Measurements from ENCODE around the gene ADSL. TPM values are rescaled to one million over a fixed set of nuclear protein-coding genes. Genes with fewer than 3 reads are reported as not detected.
A peak's percentile ranks its signal among the peaks of the same experiment; 100 is the strongest.

The ADSL gene
- total RNA-seq, 2 donors from 2014 or later: 35.5 to 47.1 TPM

GRCh38 chr22:40395607-40396006, 49.3 kb downstream of the ADSL start:
- intact Hi-C loops (cut with DNase I): no loop called here
- no peak for DNase-seq (ENCODE audit: low spot score)

DNA sequence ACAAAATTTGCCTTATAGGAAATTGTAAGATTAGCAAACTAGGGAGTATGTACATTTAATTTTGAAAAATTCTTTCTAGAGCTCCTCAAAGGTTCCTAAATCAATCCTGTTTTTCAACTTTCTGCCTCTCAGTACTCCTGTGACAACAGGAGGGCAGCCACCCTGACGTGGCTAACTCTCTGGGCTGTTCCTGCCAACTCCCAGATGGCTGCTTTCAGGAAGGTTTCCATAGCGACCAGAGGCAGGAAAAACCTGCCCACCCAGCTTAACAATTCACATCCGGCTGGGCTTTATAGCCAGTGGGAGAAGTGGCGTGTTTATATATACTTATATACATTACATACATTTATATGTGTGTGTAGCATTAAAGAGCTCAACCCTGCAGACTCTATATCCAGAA, 50.6 kb downstream of the ADSL start:
- intact Hi-C loops (cut with DNase I): no loop called here
- no peak for DNase-seq (ENCODE audit: low spot score)

- intact Hi-C loops (cut with DNase I): no loop called here
- DNase-seq (ENCODE audit: low spot score): no peak
Measured at GRCh38 chr22:40397396-40397795, 51.1 kb downstream of the ADSL start.

DNA sequence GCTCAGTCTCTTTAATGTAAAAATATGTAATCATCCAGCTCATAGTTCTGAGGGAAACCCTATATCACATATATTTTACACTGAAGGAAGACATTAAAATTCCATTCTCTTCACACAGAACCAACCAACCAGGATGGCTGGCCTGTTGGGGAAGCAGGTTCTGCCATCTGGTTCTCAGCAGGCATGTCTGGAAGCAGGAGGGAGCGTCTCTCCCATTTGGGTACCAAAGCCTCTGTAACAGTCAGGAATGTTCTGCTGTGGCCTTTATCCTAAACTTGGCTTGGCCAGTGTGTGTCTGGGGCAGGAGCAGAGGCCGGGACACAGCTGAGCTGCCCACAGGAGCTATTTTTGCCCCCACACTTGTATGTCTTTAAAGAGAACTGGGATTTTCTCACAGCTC, 53.3 kb downstream of the ADSL start:
- intact Hi-C loops (cut with DNase I): no loop called here
- no peak for DNase-seq (ENCODE audit: low spot score)

DNA sequence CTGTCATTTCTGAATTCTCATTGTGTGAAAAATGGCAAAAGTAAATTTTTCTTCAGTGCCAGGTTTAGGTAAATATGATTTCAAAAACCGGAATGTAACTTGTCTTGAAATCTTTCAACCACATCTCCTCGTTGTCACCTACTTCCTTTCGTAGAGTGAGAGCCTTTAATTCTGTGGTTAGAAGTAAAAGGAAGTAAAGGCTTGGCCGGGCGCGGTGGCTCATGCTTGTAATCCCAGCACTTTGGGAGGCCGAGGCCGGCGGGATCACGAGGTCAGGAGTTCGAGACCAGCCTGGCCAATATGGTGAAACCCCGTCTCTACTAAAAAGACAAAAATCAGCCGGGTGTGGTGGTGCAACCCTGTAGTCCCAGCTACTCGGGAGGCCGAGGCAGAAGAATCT, 53.9 kb downstream of the ADSL start:
- no peak for DNase-seq (ENCODE audit: low spot score)

GRCh38 chr22:40401532-40401931, 55.2 kb downstream of the ADSL start:
- DNase-seq (ENCODE audit: low spot score): no peak
- intact Hi-C loops (cut with DNase I): no loop called here

More for the DNA sequence above, 53.9 kb downstream of the ADSL start:
- intact Hi-C loops (cut with DNase I): no loop called here

- DNase-seq (ENCODE audit: low spot score): no peak
- intact Hi-C loops (cut with DNase I): no loop called here
Measured at GRCh38 chr22:40401981-40402406, 55.7 kb downstream of the ADSL start.

DNA sequence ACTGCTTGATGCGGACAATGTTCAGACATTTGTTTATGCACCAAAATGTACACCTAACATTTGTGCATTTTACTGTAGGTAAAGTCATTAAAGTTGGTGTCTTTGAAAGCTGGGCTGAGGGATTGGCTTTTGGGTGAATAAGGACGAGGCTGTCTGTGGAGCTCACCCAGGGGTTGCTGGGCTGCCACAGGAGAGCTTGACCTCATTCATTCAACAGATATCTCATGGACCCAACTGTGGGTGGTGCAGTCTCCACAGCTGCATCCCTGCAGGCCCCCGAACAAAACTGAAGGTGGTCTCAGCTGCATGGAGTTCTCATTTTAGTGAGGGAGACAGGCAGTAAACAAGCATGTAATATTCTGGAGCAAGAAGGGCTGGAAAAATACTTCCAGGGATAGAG, 56.8 kb downstream of the ADSL start:
- intact Hi-C loops (cut with DNase I): no loop called here
- DNase-seq (ENCODE audit: low spot score): peak; percentile 22

- intact Hi-C loops (cut with DNase I): no loop called here
Measured at GRCh38 chr22:40403651-40404050, 57.4 kb downstream of the ADSL start.

DNA sequence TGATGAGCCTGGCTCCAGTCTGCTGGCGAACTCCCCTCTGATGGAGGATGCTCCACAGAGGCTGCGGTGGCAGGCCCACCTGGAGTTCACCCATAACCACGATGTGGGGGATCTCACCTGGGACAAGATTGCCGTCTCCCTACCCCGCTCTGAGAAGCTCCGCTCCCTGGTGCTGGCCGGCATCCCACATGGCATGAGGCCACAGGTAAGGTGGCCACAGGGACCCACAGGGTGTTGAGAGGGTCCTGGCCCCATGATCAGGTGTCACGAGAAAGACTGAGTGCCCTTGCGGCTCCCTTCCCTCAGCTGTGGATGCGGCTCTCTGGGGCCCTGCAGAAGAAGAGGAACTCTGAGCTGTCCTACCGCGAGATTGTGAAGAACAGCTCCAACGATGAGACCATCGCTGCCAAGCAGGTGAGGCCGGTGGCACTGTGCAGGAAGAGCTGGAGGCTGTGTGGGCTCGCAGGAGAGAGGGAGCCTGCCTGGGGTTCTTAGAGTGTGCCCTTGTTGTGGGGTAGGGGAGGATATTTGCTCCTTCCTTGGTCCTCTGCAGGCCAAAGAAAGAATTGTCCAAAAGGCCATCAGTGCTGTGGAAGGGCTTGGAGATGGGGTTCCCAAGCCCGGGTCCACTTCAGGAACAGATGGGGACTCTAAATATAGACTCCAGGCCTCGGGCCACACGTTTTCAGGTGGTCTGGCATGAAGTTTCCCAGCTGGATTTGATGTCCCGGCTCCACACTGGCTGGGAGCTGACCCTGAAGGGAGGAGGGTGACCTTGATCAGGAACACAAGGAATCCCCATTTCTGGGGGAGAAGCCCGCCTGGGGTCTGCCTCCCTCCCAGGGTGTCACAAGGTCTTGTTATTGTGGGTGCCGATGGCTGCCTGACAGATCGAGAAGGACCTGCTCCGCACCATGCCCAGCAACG, 58.2 kb downstream of the ADSL start:
- intact Hi-C loops (cut with DNase I): no loop called here
- peak; percentile 57 for DNase-seq (ENCODE audit: low spot score)

More at GRCh38 chr22:40403651-40404050, 57.4 kb downstream of the ADSL start:
- DNase-seq (ENCODE audit: low spot score): peak; percentile 65

GRCh38 chr22:40405178-40406062, 59.1 kb downstream of the ADSL start:
- DNase-seq (ENCODE audit: low spot score): peak; percentile 78
- intact Hi-C loops (cut with DNase I): no loop called here

DNA sequence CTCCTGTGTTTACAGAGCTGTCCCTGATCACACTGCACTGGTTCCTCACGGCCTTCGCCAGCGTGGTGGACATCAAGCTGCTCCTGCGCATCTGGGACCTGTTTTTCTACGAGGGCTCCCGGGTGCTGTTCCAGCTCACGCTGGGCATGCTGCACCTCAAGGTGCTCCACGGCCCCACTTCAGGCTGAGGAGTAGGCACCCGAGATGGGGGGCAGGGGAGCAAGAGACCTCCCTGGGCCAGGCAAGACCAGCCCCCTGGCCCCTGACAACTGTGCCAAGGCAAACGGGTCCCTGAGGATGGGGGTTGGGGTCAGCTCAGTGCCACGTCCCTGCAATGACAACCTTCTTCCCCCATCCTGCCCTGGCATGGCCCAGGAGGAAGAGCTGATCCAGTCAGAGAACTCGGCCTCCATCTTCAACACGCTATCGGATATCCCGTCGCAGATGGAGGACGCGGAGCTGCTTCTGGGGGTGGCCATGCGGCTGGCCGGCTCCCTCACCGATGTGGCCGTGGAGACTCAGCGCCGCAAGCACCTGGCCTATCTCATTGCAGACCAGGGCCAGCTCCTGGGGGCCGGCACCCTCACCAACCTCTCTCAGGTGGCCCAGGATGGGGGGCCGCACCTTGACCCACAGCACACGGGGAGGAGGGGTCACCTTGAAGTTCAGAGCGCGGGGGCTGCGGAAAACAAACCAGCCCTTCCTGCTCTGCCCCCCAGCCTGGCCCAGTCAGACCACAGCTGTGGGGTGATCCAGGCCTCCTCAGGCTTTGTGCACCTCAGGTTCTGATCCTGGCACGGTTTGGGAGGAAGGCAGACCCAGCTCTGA, 60.0 kb downstream of the ADSL start:
- peak; percentile 79 for DNase-seq (ENCODE audit: low spot score)
- intact Hi-C loops (cut with DNase I): no loop called here

DNA sequence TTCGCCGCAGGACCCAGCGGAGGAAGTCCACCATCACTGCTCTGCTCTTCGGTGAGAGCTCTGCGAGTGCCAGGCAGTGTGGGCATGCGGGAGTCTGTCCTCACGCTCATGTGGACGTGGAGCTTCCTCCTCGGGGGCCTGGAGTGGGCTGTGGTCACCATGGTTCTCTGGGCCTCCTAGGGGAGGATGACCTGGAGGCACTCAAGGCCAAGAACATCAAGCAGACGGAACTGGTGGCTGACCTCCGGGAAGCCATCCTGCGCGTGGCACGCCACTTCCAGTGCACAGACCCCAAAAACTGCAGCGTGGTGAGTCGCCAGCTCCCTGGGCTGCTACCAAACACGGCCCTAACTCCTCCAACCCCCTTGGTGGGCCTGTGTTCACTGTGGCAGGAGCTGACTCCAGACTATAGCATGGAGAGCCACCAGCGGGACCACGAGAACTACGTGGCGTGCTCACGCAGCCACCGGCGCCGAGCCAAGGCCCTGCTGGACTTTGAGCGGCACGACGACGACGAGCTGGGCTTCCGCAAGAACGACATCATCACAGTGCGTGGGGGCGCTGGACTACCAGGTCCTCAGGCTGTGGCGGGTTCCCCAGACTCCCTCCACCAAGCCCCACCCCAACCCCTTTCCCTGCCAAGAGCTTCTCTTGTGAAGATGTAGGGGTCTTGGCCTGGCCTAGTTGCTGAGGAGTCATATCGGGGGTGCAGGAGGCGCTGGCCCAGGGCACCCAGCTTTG, 60.9 kb downstream of the ADSL start:
- intact Hi-C loops (cut with DNase I): no loop called here
- DNase-seq (ENCODE audit: low spot score): no peak

DNA sequence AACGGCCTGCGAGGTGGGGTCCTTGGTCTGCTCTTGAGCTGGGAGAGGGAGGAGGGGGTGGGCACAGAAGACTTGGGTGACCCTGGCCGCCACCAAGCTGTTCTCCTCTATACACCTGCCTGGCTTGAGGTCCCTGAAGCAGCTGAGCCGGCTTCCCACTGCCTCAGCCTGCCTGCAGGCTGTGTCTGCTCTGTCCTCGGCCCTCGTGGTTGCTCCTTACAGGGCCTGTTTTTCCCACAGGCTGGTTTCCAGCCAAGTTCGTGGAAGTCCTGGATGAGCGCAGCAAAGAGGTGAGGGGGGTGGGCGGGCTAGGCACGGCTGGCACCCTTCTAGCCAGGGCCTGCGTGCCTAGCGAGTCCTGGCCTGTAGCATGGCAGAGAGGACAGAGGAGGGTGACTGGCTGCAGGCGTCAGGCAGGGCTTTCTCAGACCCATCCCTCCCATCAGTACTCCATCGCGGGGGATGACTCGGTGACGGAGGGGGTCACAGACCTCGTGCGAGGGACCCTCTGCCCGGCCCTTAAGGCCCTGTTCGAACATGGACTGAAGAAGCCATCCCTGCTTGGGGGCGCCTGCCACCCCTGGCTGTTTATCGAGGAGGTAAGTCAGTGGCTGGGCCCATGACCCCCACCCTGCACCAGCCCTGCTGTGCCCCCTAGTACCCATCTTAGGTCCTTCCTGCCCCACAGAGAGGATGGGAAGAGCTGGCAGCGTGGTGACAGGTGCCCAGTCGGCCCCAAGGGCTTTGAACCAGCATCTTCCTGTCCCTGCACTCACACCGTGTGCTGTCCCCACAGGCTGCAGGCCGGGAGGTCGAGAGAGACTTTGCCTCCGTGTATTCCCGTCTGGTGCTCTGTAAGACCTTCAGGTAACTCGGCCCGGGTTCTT, 61.8 kb downstream of the ADSL start:
- intact Hi-C loops (cut with DNase I): no loop called here
- no peak for DNase-seq (ENCODE audit: low spot score)

GRCh38 chr22:40408718-40409612, 62.7 kb downstream of the ADSL start:
- no peak for DNase-seq (ENCODE audit: low spot score)
- intact Hi-C loops (cut with DNase I): no loop called here

GRCh38 chr22:40409613-40410113, 63.4 kb downstream of the ADSL start:
- intact Hi-C loops (cut with DNase I): no loop called here
- no peak for DNase-seq (ENCODE audit: low spot score)

DNA sequence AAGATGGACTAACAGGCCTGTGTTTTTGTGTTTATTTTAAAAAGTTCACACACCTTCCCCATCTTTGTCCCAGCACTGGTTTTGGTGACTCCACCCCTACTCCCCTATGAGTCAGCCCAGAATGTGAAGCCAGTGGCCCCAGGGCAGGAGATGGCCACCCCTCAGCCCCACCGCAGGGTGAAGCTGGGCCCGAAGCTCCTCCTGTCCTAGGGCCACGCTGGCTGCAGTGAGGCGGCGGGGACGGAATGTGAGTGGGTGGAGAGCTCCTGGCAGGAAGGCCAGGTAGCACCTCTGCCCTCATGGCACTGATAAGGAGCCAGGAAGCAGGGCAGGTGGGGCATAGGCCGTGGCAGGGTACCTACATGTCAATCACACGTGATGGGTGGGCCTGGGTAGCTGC, 64.0 kb downstream of the ADSL start:
- intact Hi-C loops (cut with DNase I): no loop called here
- DNase-seq (ENCODE audit: low spot score): no peak
